NCI-H345 treated with DMSO at 0.1 percent for 48 hours (cell line): ENCODE data around the gene CGAS.
"Not testable (repeated sequence)": the region's sequence is repeated elsewhere in the genome, so short reads cannot be mapped to it uniquely, and the experiment has no call there.

Source experiments
- DNase-seq: peaks from one replicate; lab custom pipeline; 2025; ENCODE audit not compliant: unreplicated experiment; lab: John Stamatoyannopoulos, UW

The CGAS gene

GRCh38 chr6:73400656-73401055 is 51.4 kb downstream of the CGAS start:
- no peak for DNase-seq

- DNase-seq: no peak
Measured at GRCh38 chr6:73395875-73396274, 56.2 kb downstream of the CGAS start.

- DNase-seq: no peak
Measured at GRCh38 chr6:73394577-73395354, 57.3 kb downstream of the CGAS start, which contains the start of gene DDX43. TSS of gene DDX43 (plus strand) at chr6:73394828. CDS start at chr6:73394906, 78 bp downstream.

- DNase-seq: no peak
Measured at GRCh38 chr6:73393278-73393677, 58.8 kb downstream of the CGAS start.

GRCh38 chr6:73392188-73392587 is 59.9 kb downstream of the CGAS start:
- DNase-seq: not testable (repeated sequence)

- no peak for DNase-seq
Measured at GRCh38 chr6:73391675-73392074, 60.4 kb downstream of the CGAS start.

- no peak for DNase-seq
Measured at GRCh38 chr6:73389854-73390253, 62.2 kb downstream of the CGAS start.

GRCh38 chr6:73388800-73389512 is 63.1 kb downstream of the CGAS start:
- DNase-seq: peak; percentile 19

- no peak for DNase-seq
Measured at GRCh38 chr6:73388433-73388799, 63.7 kb downstream of the CGAS start.

GRCh38 chr6:73382462-73383113 is 69.5 kb downstream of the CGAS start:
- no peak for DNase-seq

GRCh38 chr6:73381531-73381930 is 70.6 kb downstream of the CGAS start:
- not testable (repeated sequence) for DNase-seq

GRCh38 chr6:73377225-73377624 is 74.9 kb downstream of the CGAS start:
- no peak for DNase-seq

- DNase-seq: no peak
Measured at GRCh38 chr6:73375216-73375615, 76.9 kb downstream of the CGAS start.
